H9 (cell line): ENCODE measurements around the gene GORASP1. TPM values are rescaled to one million over a fixed set of nuclear protein-coding genes. Genes with fewer than 3 reads are reported as not detected.

ENCODE experiments used
- DNase-seq: peaks from one replicate; pipeline ENCODE4 v3.0.0-alpha.2; 2017
- H2AFZ ChIP-seq: one replicate; pipeline ENCODE4 v1.6.1; 2013; ENCODE audit warnings: mild to moderate bottlenecking, low read length, control low read depth, moderate library complexity
- H2AK5ac ChIP-seq: 2 replicates; pipeline ENCODE4 v1.6.1; 2013; ENCODE audit warnings: low read length, control low read depth, mixed read lengths; ENCODE audit not compliant: insufficient read length
- H2BK120ac ChIP-seq: one replicate; pipeline ENCODE4 v1.6.1; 2013; ENCODE audit warnings: low read depth, mild to moderate bottlenecking, low read length, control low read depth, inconsistent platforms; ENCODE audit not compliant: poor library complexity, severe bottlenecking
- H2BK12ac ChIP-seq: 2 replicates; pipeline ENCODE4 v1.6.1; 2013; ENCODE audit warnings: low read length, control low read depth, mixed read lengths, low read depth; ENCODE audit not compliant: insufficient read length
- H2BK15ac ChIP-seq: 2 replicates; pipeline ENCODE4 v1.6.1; 2013; ENCODE audit warnings: low read depth, low read length, control low read depth
- H2BK20ac ChIP-seq: one replicate; pipeline ENCODE4 v1.6.1; 2013; ENCODE audit warnings: low read depth, mild to moderate bottlenecking, low read length, control low read depth, inconsistent platforms; ENCODE audit not compliant: poor library complexity, severe bottlenecking
- H2BK5ac ChIP-seq: 2 replicates; pipeline ENCODE4 v1.6.1; 2013; ENCODE audit warnings: low read length, control low read depth, mixed read lengths; ENCODE audit not compliant: insufficient read length
- H3K14ac ChIP-seq: 2 replicates; pipeline ENCODE4 v1.6.1; 2013; ENCODE audit warnings: low read length, control low read depth; ENCODE audit not compliant: insufficient read depth
- H3K18ac ChIP-seq: 2 replicates; pipeline ENCODE4 v1.6.1; 2013; ENCODE audit warnings: low read depth, mild to moderate bottlenecking, mixed read lengths, low read length, control low read depth; ENCODE audit not compliant: insufficient read length
- H3K23ac ChIP-seq: 2 replicates; pipeline ENCODE4 v1.6.1; 2013; ENCODE audit warnings: low read length, control low read depth, mixed read lengths, low read depth; ENCODE audit not compliant: insufficient read length
- H3K23me2 ChIP-seq: 2 replicates; pipeline ENCODE4 v1.6.1; 2013; ENCODE audit warnings: low read depth, mild to moderate bottlenecking, mixed read lengths, low read length, control low read depth; ENCODE audit not compliant: insufficient read length, poor library complexity, severe bottlenecking
- H3K27ac ChIP-seq: 2 replicates; pipeline ENCODE4 v1.5.1; 2013; ENCODE audit warnings: low read length, control low read depth, mixed read lengths, low read depth; ENCODE audit not compliant: insufficient read length
- H3K27me3 ChIP-seq: 2 replicates; pipeline ENCODE4 v1.6.1; 2013; ENCODE audit warnings: low read length, control low read depth, inconsistent platforms; ENCODE audit not compliant: insufficient read depth
- H3K4ac ChIP-seq: 2 replicates; pipeline ENCODE4 v1.6.1; 2013; ENCODE audit warnings: low read depth, mild to moderate bottlenecking, control low read depth, inconsistent platforms, low read length, moderate library complexity
- H3K4me1 ChIP-seq: 2 replicates; pipeline ENCODE4 v1.6.1; 2013; ENCODE audit warnings: low read length, control low read depth, inconsistent platforms; ENCODE audit not compliant: insufficient read depth
- H3K4me2 ChIP-seq: 2 replicates; pipeline ENCODE4 v1.6.1; 2013; ENCODE audit warnings: low read length, control low read depth, mixed read lengths; ENCODE audit not compliant: insufficient read length, insufficient read depth
- H3K56ac ChIP-seq: 2 replicates; pipeline ENCODE4 v1.6.1; 2013; ENCODE audit warnings: low read depth, mild to moderate bottlenecking, mixed read lengths, low read length, control low read depth; ENCODE audit not compliant: insufficient read length
- H3K79me1 ChIP-seq: 2 replicates; pipeline ENCODE4 v1.6.1; 2013; ENCODE audit warnings: low read depth, mild to moderate bottlenecking, moderate library complexity, low read length, control low read depth, inconsistent platforms; ENCODE audit not compliant: insufficient read depth, poor library complexity, severe bottlenecking
- H3K79me2 ChIP-seq: 2 replicates; pipeline ENCODE4 v1.6.1; 2013; ENCODE audit warnings: low read length, control low read depth, inconsistent platforms; ENCODE audit not compliant: insufficient read depth
- H3K9ac ChIP-seq: 2 replicates; pipeline ENCODE4 v1.6.1; 2013; ENCODE audit warnings: low read length, control low read depth, mixed read lengths; ENCODE audit not compliant: insufficient read length; ENCODE audit errors: extremely low read depth
- H3K9me3 ChIP-seq: one replicate; pipeline ENCODE4 v1.6.1; 2013; ENCODE audit warnings: low read depth, low read length, inconsistent platforms; ENCODE audit not compliant: control insufficient read depth
- H3T11ph ChIP-seq: one replicate; pipeline ENCODE4 v1.6.1; 2013; ENCODE audit warnings: mild to moderate bottlenecking, low read length, control low read depth, inconsistent platforms
- H4K20me1 ChIP-seq: one replicate; pipeline ENCODE4 v1.6.1; 2013; ENCODE audit not compliant: control insufficient read depth, insufficient read length, insufficient read depth
- H4K5ac ChIP-seq: 2 replicates; pipeline ENCODE4 v1.6.1; 2013; ENCODE audit warnings: low read depth, mild to moderate bottlenecking, mixed read lengths, low read length, control low read depth; ENCODE audit not compliant: insufficient read length
- H4K8ac ChIP-seq: replicated peaks from 2 replicates; pipeline ENCODE4 v1.6.1; 2013; ENCODE audit warnings: low read length, control low read depth, mixed read lengths, low read depth; ENCODE audit not compliant: insufficient read length
- H4K91ac ChIP-seq: 2 replicates; pipeline ENCODE4 v1.6.1; 2013; ENCODE audit warnings: low read depth, mild to moderate bottlenecking, moderate library complexity, mixed read lengths, low read length, control low read depth; ENCODE audit not compliant: insufficient read length
- H3K27ac Mint-ChIP-seq, 3 experiments: 2 replicates in 2 of 3; 3 replicates in 1 of 3; pipeline ENCODE4 v1.8.0; 2020 to 2021; ENCODE audit warnings: mixed read lengths in 3 of 3, mild to moderate bottlenecking in 1 of 3, moderate library complexity in 1 of 3
- H3K27me3 Mint-ChIP-seq: 2 replicates; pipeline ENCODE4 v1.8.0; 2021; ENCODE audit warnings: low read depth, mild to moderate bottlenecking, moderate library complexity, mixed read lengths
- H3K36me3 Mint-ChIP-seq, 3 experiments: 2 replicates in 2 of 3; 3 replicates in 1 of 3; pipeline ENCODE4 v1.8.0; 2020 to 2021; ENCODE audit warnings: low read depth in 3 of 3, mixed read lengths in 3 of 3; ENCODE audit not compliant: insufficient read depth in 1 of 3
- H3K4me1 Mint-ChIP-seq, 2 experiments: 2 replicates each; pipeline ENCODE4 v1.8.0; 2020; ENCODE audit warnings: mixed read lengths in 2 of 2
- H3K4me3 Mint-ChIP-seq, 2 experiments: 2 replicates in 1 of 2; 3 replicates in 1 of 2; pipeline ENCODE4 v1.8.0; 2020 to 2021; ENCODE audit warnings: mild to moderate bottlenecking in 2 of 2, mixed read lengths in 2 of 2, moderate library complexity in 1 of 2
- H3K9me3 Mint-ChIP-seq, 2 experiments: 2 replicates in 1 of 2; 3 replicates in 1 of 2; pipeline ENCODE4 v1.8.0; 2020; ENCODE audit warnings: mild to moderate bottlenecking in 2 of 2, mixed read lengths in 2 of 2, moderate library complexity in 1 of 2
- CTCF ChIP-seq: fragments of 200-600 bp; sonication (generic); conservative IDR thresholded peaks from 3 replicates; pipeline ENCODE4 v1.8.0; 2021; ENCODE audit warnings: antibody characterized with exemption, mild to moderate bottlenecking
- WGBS: extraction: QIAGEN DNeasy Blood & Tissue Kit; methylation state at CpG from one replicate; pipeline ENCODE4 v1.1.7; 2013; ENCODE audit warnings: missing lambda C conversion rate, low lambda C conversion rate, mixed read lengths; ENCODE audit not compliant: insufficient read length; ENCODE audit errors: extremely low coverage; 5-methylcytosine and 5-hydroxymethylcytosine counted together
- total RNA-seq: library from RNA; stranded (reverse); gene quantifications from 2 replicates; pipeline ENCODE4 v1.2.1, GENCODE V29; 2021

The GORASP1 gene
- total RNA-seq, 1 experiment from 2014 or later = 37.4 TPM

GRCh38 chr3:39147711-39148434, 40.4 kb upstream of the GORASP1 start:
- Histone ChIP-seq H2BK5ac (no peak overlapping the region), H2BK120ac (no peak overlapping the region), H3K27me3 (no peaks in the 10 kb centered on the region), H3K9ac (no peak overlapping the region), H3K79me1 (no peaks in the 10 kb centered on the region), H3K14ac (peak overlapping the region; percentile 7; the same call in 1 of the 2 replicates), H2AFZ (no peak overlapping the region), H3K4me2 (peak overlapping the region; percentile 1), H4K8ac (no peak overlapping the region), H3K23ac (no peak overlapping the region), H2BK12ac (no peak overlapping the region), H3K56ac (no peak overlapping the region), H3K27ac (no peak overlapping the region), H4K20me1 (no peaks in the 10 kb centered on the region), H3K4me1 (peaks cover 22% of the 10 kb centered on the region; the same call in 1 of the 2 replicates), H3K9me3 (no peaks in the 10 kb centered on the region), H3K23me2 (peaks cover 12% of the 10 kb centered on the region), H3K18ac (no peak overlapping the region), H2AK5ac (no peak overlapping the region), H4K91ac (no peak overlapping the region), H3K4ac (no peak overlapping the region), H2BK15ac (no peak overlapping the region), H2BK20ac (no peak overlapping the region), H4K5ac (no peak overlapping the region), H3K79me2 (peaks cover 5% of the 10 kb centered on the region; the same call in 1 of the 2 replicates), H3T11ph (no peak overlapping the region)
- TF ChIP-seq CTCF = no peak
- Mint-ChIP-seq H3K27me3 (peaks cover 2% of the 10 kb centered on the region), H3K4me1 (peaks cover 60 to 67% of the 10 kb centered on the region in 2 experiments), H3K36me3 (peaks cover 11 to 44% (median 39%) of the 10 kb centered on the region in 3 experiments), H3K9me3 (no peaks in the 10 kb centered on the region; a peak in 2 of 5 replicates), H3K4me3 (peak overlapping the region in 1 of 2 experiments; percentile 41; a peak in 1 of 5 replicates), H3K27ac (peak overlapping the region; percentile 68 to 95 (median 85))
- WGBS = no CpG with 5 or more reads among the region's 9 CpGs
- no peak for DNase-seq
